GM21423 (cell line): Measurements from ENCODE around the gene DHPS.
"Not testable (repeated sequence)": the region's sequence is repeated elsewhere in the genome, so short reads cannot be mapped to it uniquely, and the experiment has no call there.

Source experiments
- ATAC-seq: cut with Tn5 transposase; IDR thresholded peaks from one replicate; pipeline ENCODE4 v1.9.1; 2021; ENCODE audit warnings: mild to moderate bottlenecking, moderate library complexity; ENCODE audit not compliant: unreplicated experiment

The DHPS gene

DNA sequence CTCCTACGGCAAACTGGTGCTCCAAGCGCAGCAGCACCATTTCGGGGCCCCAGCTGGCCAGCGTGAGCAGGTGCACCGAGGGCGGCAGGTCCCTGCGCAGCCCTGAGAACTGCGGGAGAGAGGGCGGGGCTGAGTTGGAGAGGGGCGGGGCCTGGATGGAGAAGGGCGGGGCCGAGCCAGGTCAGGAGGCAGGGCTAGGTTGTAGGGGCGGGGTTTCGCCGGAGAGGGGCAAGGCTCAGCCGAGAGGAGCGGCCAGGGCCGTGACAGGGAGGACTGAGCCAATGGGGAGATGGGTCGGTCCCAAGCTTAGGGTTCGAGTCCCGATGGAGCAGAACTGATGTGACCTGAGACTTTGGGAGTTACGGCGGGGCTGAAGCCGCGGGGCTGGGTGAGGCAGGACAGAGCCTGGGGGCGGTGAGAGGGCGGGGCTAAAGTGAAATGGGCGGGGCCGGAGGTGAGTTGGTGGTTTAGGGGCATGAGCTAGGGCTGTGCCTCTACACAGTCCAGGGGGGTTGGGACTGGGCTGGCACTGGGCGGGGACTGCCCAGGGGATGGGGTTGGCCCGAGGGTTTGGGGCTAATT lies 34.1 kb downstream of the DHPS start:
- ATAC-seq = no peak

DNA sequence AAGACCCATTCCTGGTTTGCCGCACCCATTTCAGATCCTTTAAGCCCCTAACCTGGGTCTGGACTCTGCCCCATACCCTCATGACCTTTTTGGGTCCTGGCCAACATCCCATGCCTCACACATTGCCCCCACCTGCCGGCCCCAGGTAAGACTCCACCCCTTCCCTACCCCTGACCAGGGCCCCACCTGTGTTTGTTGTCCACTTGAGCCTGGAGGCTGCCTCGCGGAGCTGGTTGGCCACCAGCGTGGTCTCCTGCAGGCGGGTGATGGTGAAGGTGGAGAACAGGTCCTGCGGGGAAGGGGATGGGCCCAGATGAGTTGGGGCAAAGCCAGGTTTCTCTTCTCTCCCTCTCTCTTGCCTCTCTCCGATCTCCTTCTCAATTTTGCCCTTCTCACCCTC lies 34.6 kb downstream of the DHPS start:
- ATAC-seq = no peak

DNA sequence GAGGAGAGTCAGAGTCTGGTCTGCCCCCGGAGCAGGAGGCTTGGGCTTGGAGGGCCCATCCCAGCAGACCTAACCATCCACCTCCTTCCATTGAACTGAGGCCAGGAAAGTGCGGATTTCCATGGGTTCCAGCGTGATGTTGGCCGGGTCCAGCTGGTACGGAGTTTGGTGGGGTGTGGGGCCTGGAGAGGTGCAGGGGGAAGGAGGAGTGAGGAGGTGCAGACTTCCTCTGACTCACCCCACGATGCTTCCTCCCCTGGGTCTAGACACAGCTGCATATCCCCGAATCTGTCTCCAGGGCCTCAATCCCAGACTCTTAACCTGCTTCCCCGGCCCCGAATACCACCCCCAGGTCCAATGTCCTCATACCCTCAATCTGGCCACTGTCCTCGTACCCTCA lies 35.1 kb downstream of the DHPS start:
- ATAC-seq = no peak

DNA sequence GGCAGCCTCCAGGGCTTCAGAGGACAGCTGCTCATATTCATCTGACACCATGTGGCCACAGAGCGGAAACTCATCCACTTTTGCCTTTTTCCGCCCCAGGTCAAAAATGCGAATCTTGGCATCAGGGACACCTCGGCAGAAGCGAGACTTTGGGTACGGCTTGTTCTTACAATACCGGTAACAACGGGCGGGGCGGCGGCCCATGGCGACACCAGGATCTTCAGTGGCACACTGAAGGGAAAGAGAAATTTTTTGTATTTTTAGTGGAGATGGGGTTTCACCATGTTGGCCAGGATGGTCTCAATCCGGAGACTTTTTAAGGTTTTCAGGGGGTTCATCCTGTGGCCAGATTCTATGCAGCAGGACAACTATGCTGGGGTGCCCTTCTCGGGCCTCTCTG lies 38.0 kb downstream of the DHPS start:
- ATAC-seq = not testable (repeated sequence)

DNA sequence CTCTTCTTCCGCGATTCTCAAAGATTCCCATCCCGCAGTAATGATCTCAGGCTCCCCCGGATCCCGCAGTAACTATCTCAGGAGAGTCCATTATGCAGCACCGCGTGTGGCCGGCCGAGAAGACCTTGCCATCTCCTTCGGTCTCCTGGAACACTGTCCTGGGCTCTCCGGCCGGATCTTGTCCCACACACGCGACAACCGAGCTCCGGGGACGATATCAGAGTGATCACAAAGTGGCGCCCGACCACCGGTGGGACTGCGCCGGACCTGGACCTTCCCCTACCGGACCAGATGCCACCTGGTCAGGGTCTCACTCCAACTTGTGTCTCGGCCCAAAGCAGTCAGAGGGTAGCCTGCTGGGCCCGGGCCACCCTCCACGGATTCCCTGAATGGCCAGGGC lies 39.2 kb downstream of the DHPS start:
- no peak for ATAC-seq

DNA sequence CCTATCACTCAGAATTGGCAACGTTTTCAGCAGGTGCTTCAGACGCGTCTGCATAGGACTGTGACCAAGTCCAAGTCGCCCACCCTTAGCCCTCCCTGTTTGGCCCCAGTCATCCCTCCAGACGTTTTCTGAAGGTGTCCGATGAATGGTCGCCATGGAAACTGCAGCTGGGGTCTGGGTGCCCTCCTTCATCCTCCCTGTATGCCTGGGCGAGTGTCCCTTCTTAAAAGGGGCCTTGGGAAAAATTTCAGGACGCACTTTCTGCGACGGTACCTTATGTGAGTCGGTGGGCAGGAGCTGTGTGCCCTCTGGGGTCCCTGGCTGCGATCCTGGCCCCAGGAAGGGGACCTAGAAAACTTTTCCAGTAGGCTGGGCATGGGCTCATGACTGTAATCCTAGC lies 40.2 kb downstream of the DHPS start:
- ATAC-seq = no peak

DNA sequence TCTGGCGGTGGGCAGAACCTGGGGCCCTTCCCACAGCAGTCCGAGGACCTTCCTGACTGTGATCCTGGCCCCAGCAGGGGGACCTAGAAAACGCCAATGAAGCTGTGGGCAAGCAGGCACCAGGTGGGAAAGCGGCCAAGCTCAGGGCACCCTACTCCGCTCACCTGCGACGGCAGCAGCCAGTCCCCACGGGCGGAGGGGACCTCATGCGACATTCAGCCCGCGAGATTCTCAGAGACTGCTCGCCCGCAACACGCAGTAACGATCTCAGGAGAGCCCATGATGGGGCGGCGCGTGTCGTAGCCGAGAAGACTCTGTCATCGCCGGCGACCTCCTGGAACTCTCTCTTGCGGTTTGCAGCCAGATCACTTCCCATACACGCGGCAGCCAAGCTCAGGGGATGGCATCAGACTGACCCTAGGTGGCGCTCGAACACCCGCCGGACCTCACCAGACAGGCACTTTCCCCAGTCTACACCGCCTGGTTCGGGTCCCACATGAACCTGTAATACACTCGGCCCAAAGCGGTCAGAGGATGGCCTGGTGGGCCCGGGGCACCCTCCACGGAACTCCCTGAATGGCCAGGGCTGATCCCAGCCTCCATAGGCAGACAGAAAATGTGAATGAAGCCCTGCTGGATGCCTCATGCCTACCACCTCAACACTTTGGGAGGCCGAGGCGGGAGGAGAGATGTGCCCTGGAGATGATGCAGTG lies 41.6 kb downstream of the DHPS start:
- no peak for ATAC-seq

DNA sequence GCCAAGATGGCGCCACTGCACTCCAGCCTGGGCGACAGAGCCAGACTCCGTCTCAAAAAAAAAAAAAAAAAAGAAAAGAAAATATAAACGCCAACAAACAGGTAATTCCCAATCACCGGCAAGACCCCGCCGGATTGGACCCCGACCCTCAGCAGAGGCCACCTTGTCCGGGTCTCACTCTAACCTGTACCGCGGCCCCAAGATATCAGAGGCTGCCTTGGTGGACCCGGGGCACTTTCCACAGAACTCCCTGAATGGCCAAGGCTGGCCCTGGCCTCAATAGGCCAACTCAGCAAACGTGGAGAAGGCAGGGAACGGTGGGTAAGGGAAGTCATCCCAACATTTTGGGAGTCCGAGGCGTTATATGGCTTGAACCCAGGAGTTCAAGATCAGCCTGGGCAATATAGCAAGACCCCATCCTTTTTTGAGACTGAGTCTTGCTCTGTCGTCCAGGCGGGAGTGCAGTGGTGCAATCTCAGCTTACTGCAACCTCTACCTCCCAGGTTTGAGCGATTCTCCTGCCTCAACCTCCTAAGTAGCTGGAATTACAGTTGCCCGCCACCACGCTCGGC lies 43.0 kb downstream of the DHPS start:
- no peak for ATAC-seq

DNA sequence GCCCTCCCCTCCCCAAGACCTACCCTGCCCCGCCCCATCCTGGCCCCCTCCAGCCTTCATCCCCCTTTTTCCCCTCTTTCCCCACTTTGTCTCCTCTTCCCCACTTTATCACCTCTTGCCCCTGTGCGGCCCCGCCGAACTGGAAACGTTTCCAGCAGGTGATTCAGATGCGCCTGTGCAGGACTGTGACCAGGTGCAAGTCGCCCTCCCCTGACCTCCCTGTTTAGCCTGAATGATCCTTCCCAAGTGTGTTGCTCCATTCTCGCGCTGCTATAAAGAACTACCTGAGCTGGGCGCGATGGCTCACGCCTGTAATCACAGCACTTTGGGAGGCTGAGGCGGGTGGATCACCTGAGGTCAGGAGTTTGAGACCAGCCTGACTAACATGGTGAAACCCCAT lies 45.0 kb downstream of the DHPS start:
- no peak for ATAC-seq

DNA sequence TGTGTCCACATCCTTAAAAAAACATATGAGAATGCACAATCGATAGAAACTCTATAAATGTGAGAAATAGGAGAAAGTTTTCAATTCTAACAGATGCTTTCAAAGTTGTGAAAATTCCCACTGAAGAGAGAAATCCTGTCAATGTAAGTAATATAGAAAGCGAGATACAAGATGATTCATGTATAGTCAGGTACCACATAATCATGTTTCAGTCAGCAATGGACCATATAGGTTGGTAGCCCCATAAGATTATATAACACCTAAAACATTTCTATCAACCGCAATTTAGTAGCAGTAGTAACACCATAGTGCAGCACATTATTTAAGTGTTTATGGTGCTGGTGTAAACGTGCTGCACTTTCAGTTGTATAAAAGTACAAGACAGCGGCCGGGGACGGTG lies 52.5 kb downstream of the DHPS start:
- no peak for ATAC-seq

DNA sequence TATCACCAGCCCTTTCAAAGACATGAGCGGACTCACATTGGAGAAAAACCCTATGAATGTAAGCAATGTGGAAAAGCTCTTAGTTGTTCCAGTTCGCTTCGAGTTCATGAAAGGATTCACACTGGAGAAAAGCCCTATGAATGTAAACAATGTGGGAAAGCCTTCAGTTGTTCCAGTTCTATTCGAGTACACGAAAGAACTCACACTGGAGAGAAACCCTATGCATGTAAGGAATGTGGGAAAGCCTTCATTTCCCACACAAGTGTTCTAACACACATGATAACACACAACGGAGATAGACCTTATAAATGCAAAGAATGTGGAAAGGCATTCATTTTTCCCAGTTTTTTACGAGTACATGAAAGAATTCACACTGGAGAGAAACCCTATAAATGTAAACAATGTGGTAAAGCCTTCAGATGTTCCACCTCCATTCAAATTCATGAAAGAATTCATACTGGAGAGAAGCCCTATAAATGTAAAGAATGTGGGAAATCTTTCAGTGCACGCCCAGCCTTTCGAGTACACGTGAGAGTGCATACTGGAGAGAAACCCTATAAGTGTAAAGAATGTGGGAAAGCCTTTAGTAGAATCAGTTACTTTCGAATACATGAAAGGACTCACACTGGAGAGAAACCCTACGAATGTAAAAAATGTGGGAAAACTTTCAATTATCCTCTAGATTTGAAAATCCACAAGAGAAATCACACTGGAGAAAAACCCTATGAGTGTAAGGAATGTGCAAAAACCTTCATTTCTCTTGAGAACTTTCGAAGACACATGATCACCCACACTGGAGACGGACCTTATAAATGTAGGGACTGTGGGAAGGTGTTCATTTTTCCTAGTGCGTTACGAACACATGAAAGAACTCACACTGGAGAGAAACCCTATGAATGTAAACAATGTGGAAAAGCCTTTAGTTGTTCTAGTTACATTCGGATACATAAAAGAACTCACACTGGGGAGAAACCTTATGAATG lies 53.3 kb downstream of the DHPS start:
- ATAC-seq = no peak

DNA sequence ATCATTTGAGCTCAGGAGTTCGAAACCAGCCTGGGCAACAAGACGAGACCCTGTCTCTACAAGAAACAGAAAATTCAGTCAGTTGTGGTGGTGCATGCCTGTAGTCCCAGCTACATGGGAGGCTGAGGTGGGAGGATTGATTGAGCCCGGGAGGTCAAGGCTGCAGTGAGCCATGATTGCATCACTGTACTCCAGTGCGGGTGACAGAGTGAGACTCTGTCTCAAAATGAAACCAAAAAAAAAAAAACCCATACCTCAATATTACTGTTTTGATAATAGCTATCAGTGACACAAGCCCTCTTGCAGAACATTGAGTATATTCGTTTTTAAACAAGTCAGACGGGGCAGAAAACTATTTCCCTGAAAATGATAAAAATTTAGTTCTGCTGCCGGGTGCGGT lies 54.7 kb downstream of the DHPS start:
- ATAC-seq = no peak
